HG03159 (cell line): ENCODE data around the gene PLCB1.

Experiments
- ATAC-seq: cut with Tn5 transposase; IDR thresholded peaks from one replicate; pipeline ENCODE4 v1.9.1; 2021; ENCODE audit warnings: mild to moderate bottlenecking, moderate library complexity; ENCODE audit not compliant: unreplicated experiment

PLCB1 gene

GRCh38 chr20:8474027-8474668, 342.1 kb downstream of the PLCB1 start:
- no peak for ATAC-seq

- ATAC-seq = no peak
These were observed 344.0 kb downstream of the PLCB1 start for GRCh38 chr20:8476021-8476420.

- ATAC-seq = no peak
These were observed 348.5 kb downstream of the PLCB1 start for GRCh38 chr20:8480597-8480996.

GRCh38 chr20:8487696-8488095, 355.6 kb downstream of the PLCB1 start:
- no peak for ATAC-seq

GRCh38 chr20:8489094-8489883, 357.2 kb downstream of the PLCB1 start:
- ATAC-seq = no peak

- no peak for ATAC-seq
These were observed 358.2 kb downstream of the PLCB1 start for GRCh38 chr20:8490076-8490830.

GRCh38 chr20:8492173-8492572, 360.1 kb downstream of the PLCB1 start:
- ATAC-seq = no peak

GRCh38 chr20:8498571-8498970, 366.5 kb downstream of the PLCB1 start:
- no peak for ATAC-seq

- no peak for ATAC-seq
These were observed 372.0 kb downstream of the PLCB1 start for GRCh38 chr20:8504030-8504429.

- ATAC-seq = no peak
These were observed 373.6 kb downstream of the PLCB1 start for GRCh38 chr20:8505476-8506200.

- no peak for ATAC-seq
These were observed 375.2 kb downstream of the PLCB1 start for GRCh38 chr20:8507231-8507630.

- ATAC-seq = no peak
These were observed 377.7 kb downstream of the PLCB1 start for GRCh38 chr20:8509809-8510208.

- no peak for ATAC-seq
These were observed 378.7 kb downstream of the PLCB1 start for GRCh38 chr20:8510808-8511207.

- no peak for ATAC-seq
These were observed 379.9 kb downstream of the PLCB1 start for GRCh38 chr20:8512003-8512402.

GRCh38 chr20:8515810-8516435, 383.9 kb downstream of the PLCB1 start:
- no peak for ATAC-seq

- ATAC-seq = no peak
These were observed 386.8 kb downstream of the PLCB1 start for GRCh38 chr20:8518878-8519277.

GRCh38 chr20:8519887-8520286, 387.8 kb downstream of the PLCB1 start:
- no peak for ATAC-seq

GRCh38 chr20:8522168-8522567, 390.1 kb downstream of the PLCB1 start:
- ATAC-seq = no peak

- ATAC-seq = no peak
These were observed 391.6 kb downstream of the PLCB1 start for GRCh38 chr20:8523684-8524083.

GRCh38 chr20:8524101-8525016, 392.3 kb downstream of the PLCB1 start:
- no peak for ATAC-seq
